OCI-LY3 (cell line): ENCODE measurements around the gene NME3.

ENCODE experiments used
- EZH2phosphoT487 ChIP-seq: fragments of 200-600 bp; shearing (Covaris generic); IDR thresholded peaks from 2 replicates; pipeline ENCODE4 v1.6.1; 2018; ENCODE audit warnings: antibody characterized with exemption, mixed run types, low read depth
- TF ChIP-seq, protein P1 (sequence below): fragments of 200-600, 300-600 bp; sonication (generic); IDR thresholded peaks from 2 replicates; pipeline ENCODE4 v1.5.1; 2014; ENCODE audit warnings: antibody characterized with exemption, low read length, low read depth

- TF ChIP-seq, protein P1, sequence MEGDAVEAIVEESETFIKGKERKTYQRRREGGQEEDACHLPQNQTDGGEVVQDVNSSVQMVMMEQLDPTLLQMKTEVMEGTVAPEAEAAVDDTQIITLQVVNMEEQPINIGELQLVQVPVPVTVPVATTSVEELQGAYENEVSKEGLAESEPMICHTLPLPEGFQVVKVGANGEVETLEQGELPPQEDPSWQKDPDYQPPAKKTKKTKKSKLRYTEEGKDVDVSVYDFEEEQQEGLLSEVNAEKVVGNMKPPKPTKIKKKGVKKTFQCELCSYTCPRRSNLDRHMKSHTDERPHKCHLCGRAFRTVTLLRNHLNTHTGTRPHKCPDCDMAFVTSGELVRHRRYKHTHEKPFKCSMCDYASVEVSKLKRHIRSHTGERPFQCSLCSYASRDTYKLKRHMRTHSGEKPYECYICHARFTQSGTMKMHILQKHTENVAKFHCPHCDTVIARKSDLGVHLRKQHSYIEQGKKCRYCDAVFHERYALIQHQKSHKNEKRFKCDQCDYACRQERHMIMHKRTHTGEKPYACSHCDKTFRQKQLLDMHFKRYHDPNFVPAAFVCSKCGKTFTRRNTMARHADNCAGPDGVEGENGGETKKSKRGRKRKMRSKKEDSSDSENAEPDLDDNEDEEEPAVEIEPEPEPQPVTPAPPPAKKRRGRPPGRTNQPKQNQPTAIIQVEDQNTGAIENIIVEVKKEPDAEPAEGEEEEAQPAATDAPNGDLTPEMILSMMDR, result no peak
- no peak for TF ChIP-seq EZH2phosphoT487
Observed at GRCh38 chr16:1792836-1793577, 21.7 kb upstream of the NME3 start.
